GM19328 (cell line): ENCODE data around the gene FAP.

ENCODE experiments used
- ATAC-seq: cut with Tn5 transposase; IDR thresholded peaks from one replicate; pipeline ENCODE4 v1.9.1; 2021; ENCODE audit warnings: mild to moderate bottlenecking, moderate library complexity; ENCODE audit not compliant: unreplicated experiment

Gene FAP

GRCh38 chr2:162243294-162243693 lies at the start of gene FAP:
TSS of gene FAP (minus strand) at chr2:162243445. CDS start at chr2:162243327, 118 bp downstream.
- no peak for ATAC-seq

GRCh38 chr2:162291748-162292147 lies 48.5 kb upstream of the FAP start:
- ATAC-seq: no peak

GRCh38 chr2:162282765-162283425 lies 39.6 kb upstream of the FAP start:
- no peak for ATAC-seq

GRCh38 chr2:162280654-162281053 lies 37.4 kb upstream of the FAP start:
- ATAC-seq: no peak

DNA sequence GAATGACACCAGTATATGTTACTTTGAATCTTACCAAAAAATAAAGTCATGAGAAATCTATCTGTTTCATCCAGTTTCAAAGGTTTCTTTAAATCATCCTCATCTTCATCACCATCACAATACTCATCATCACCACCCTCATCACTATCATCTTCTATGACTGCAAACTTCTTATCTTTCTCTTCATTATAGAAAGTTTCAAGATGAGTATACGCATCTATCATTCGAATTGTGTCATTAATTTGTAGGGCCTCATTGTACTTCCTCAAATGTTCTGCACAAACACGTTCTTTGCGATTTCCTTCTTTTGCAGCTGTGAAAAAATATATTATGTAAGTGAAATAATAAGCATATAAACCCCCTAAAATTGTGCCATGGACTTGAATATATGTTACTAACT lies 34.1 kb upstream of the FAP start:
- no peak for ATAC-seq

- no peak for ATAC-seq
Observed at GRCh38 chr2:162267996-162268395, 24.8 kb upstream of the FAP start.

DNA sequence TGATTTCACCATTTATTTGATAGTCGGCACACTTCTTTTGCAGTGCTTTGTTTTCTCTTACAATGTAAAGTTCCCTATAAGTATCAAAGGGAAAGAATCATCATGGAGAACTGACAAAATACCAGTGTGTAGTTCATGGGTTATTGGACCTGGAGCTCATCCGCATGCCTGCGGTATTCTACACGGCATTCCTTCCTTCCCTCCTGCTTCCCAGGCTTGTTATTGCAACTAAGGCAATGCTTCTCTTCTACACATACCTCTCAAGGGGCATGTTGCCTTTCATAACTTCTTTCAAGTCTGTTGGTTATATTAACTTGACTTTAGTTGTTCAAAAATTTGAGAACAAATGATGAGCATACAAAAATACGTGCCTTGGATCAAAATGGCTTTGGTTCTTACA lies 24.3 kb upstream of the FAP start:
- ATAC-seq: no peak

DNA sequence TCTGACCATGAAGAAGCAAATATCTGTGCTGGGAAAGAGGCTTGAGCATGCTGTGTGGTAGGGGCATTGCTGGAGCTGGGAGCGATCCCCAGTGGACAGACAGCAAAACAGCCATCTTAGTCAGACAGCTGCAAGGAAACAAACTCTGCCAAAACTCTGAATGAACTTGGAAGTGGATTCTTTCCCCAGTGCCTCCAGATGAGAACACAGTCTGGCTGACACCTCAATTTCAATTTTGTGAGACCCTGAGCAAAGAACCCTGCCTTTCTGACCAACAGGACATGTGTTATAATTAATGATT lies 23.2 kb upstream of the FAP start:
- no peak for ATAC-seq

- no peak for ATAC-seq
Observed at GRCh38 chr2:162265666-162266459, 22.6 kb upstream of the FAP start.

GRCh38 chr2:162261032-162261945 lies 18.0 kb upstream of the FAP start:
- peak; percentile 47 for ATAC-seq

GRCh38 chr2:162258686-162259085 lies 15.4 kb upstream of the FAP start:
- no peak for ATAC-seq

GRCh38 chr2:162258169-162258568 lies 14.9 kb upstream of the FAP start:
- no peak for ATAC-seq

GRCh38 chr2:162257425-162257824 lies 14.2 kb upstream of the FAP start:
- no peak for ATAC-seq

- no peak for ATAC-seq
Observed at GRCh38 chr2:162256591-162256991, 13.3 kb upstream of the FAP start.

GRCh38 chr2:162254236-162254871 lies 11.1 kb upstream of the FAP start:
- ATAC-seq: no peak

GRCh38 chr2:162253435-162253834 lies 10.2 kb upstream of the FAP start:
- no peak for ATAC-seq

DNA sequence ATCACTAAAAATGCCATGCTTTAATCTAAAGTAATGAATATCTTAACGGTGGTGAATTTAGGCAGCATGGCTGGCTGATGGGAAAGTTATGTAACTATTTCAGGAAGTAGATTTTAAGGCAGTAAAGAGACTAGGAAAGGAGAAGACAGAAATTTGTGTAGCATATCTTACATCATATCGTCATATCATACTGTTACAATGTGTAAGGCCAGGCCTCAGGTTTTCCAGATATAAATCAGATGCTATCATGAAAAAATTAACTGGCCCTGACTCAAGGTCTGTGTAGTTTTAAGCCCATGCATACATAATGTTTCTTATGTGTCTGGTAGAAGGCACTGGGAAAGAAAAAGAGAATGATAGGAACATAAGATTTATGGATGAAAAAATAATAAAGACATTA lies 8.9 kb upstream of the FAP start:
- no peak for ATAC-seq

DNA sequence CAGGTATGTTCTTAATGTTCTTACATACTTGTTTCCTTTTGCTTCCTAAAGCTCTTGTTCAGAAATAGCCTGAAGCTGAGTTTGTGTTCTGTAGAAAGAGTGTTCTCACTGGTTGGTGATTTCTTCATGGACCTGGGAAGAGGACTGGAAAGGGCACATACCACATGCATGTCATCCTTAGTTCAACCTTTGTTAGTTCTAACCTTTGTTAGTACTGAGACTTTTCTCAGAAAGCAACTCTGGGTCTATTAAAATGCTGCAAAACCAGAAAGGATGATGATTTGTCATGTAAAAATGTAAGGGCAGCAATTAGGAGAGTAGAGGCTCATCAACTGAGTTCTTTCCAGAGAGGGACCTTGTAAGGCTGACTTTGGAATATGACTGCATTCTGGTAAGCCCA lies 2.5 kb upstream of the FAP start:
- no peak for ATAC-seq

GRCh38 chr2:162245061-162245460 lies 1.8 kb upstream of the FAP start:
- ATAC-seq: no peak

DNA sequence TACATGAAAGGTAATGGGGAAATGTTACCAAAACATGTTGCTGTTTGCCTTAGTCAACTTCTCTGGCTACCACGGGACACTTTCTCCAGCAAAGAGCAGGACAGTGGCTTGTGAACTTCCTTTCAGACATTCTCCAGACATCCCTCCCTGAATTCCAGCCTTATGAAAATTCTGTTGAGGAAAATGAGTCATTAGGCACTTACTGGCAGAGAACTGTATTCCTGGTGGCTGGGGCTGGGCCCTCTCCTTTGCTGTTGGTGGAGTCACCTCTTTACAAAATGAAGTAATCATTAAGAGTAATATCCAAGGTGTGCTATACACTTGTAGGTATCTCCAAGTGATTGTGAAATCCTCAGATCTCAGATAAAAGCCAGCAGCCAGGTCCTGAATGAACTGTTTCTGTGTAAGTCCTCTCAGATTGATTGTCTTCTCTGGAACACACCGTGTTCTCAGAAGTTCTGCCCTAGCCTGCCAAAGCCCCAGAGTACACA lies 1.3 kb upstream of the FAP start:
- no peak for ATAC-seq

DNA sequence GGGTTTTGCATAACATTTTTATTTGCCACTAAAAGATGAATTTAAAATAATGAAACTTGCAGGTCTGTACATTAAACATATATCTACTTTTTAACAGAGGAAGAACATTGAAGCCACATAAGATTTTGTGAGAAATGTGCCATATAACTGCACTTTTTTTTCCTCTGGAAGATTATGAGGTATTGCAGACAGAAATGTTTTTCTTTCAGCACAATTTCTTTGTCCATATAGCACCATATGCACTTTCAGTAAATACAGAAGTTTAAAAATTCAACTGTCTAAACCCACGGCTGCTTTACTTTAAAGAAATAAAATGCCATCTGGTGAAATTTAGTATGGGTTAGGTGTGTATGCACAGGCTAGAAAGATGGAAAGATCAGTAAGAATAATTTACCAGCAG lies 470 bp upstream of the FAP start:
- ATAC-seq: no peak
